Activated CD8-positive, alpha-beta T cell treated with anti-CD3 and anti-CD28 coated beads for 36 hours (primary cell): ENCODE measurements around the gene E4F1. TPM values are rescaled to one million over a fixed set of nuclear protein-coding genes. Genes with fewer than 3 reads are reported as not detected.

ENCODE experiments used
- ATAC-seq: fragments of 200-7000 bp; cut with Tn5 transposase; one replicate; pipeline ENCODE4 v1.10.0; 2021; ENCODE audit warnings: mild to moderate bottlenecking, moderate library complexity
- CTCF ChIA-PET: fragments of 350-600 bp; sonication (Branson Sonifier 250); formaldehyde crosslinking; loops from one replicate; lab custom pipeline; 2021; ENCODE audit warnings: antibody characterized with exemption; lab: Charles Lee
- POLR2A ChIA-PET: fragments of 350-600 bp; sonication (Branson Sonifier 250); formaldehyde crosslinking; loops from one replicate; lab custom pipeline; 2021; ENCODE audit warnings: antibody characterized with exemption; lab: Charles Lee
- DNase-seq: peaks from one replicate; pipeline ENCODE4 v3.0.0-alpha.2; 2020
- H3K27ac Mint-ChIP-seq: one replicate; pipeline ENCODE4 v1.8.0; 2021; ENCODE audit warnings: mild to moderate bottlenecking, mixed read lengths
- H3K27me3 Mint-ChIP-seq: one replicate; pipeline ENCODE4 v1.8.0; 2021; ENCODE audit warnings: mixed read lengths
- H3K36me3 Mint-ChIP-seq: one replicate; pipeline ENCODE4 v1.8.0; 2021; ENCODE audit warnings: low read depth, mixed read lengths
- H3K4me1 Mint-ChIP-seq: one replicate; pipeline ENCODE4 v1.8.0; 2021; ENCODE audit warnings: low read depth, mixed read lengths
- H3K4me3 Mint-ChIP-seq: one replicate; pipeline ENCODE4 v1.8.0; 2021; ENCODE audit warnings: mild to moderate bottlenecking, moderate library complexity, mixed read lengths
- H3K9me3 Mint-ChIP-seq: one replicate; pipeline ENCODE4 v1.8.0; 2021; ENCODE audit warnings: mixed read lengths
- intact Hi-C: fragments of 100-400 bp; cut with micrococcal nuclease; formaldehyde crosslinking; loops from one replicate; pipeline ENCODE4 v1.10.0; 2022
- total RNA-seq, 2 experiments: library from RNA; stranded (reverse); gene quantifications; one replicate each; pipeline ENCODE4 v1.2.3, GENCODE V29; 2021
- TF ChIP-seq, protein P1 (sequence below): fragments of 200-600 bp; IDR thresholded peaks from one replicate; pipeline ENCODE4 v1.8.0; 2022; ENCODE audit warnings: antibody characterized with exemption, mild to moderate bottlenecking

Gene E4F1
- total RNA-seq, 2 experiments from 2014 or later: 19.4 to 21.1 TPM

DNA sequence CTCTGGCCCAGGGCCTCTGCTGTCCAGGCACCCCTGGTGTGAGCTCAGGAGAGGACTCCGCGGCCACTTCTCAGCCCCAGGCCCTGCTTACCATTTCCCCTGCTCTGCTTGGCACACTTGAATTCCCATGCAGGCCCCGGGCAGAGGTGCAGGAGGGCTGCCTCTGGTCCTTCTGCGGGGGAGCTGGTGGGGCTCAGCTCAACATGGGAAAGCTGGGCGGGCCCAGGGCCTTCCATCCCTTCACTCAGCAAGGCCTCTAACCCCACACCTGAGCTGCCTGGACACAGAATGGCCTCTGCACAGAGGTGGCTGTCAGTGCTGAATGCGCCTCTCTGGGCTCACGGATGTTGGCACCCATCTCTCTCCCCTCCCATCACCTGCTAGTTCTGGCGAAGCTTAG lies 57.1 kb downstream of the E4F1 start:
- intact Hi-C loops: no loop called here
- no peaks in the 10 kb centered on the region for H3K36me3 Mint-ChIP-seq
- ATAC-seq (no peak), DNase-seq (no peak)
- TF ChIP-seq, protein P1, sequence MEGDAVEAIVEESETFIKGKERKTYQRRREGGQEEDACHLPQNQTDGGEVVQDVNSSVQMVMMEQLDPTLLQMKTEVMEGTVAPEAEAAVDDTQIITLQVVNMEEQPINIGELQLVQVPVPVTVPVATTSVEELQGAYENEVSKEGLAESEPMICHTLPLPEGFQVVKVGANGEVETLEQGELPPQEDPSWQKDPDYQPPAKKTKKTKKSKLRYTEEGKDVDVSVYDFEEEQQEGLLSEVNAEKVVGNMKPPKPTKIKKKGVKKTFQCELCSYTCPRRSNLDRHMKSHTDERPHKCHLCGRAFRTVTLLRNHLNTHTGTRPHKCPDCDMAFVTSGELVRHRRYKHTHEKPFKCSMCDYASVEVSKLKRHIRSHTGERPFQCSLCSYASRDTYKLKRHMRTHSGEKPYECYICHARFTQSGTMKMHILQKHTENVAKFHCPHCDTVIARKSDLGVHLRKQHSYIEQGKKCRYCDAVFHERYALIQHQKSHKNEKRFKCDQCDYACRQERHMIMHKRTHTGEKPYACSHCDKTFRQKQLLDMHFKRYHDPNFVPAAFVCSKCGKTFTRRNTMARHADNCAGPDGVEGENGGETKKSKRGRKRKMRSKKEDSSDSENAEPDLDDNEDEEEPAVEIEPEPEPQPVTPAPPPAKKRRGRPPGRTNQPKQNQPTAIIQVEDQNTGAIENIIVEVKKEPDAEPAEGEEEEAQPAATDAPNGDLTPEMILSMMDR: no peak
- POLR2A ChIA-PET: no interaction called here
- CTCF ChIA-PET: no interaction called here
- no peak overlapping the region for H3K27ac Mint-ChIP-seq
- H3K4me1 Mint-ChIP-seq: no peaks in the 10 kb centered on the region
- no peak overlapping the region for H3K4me3 Mint-ChIP-seq
- H3K9me3 Mint-ChIP-seq: no peaks in the 10 kb centered on the region
- no peaks in the 10 kb centered on the region for H3K27me3 Mint-ChIP-seq

DNA sequence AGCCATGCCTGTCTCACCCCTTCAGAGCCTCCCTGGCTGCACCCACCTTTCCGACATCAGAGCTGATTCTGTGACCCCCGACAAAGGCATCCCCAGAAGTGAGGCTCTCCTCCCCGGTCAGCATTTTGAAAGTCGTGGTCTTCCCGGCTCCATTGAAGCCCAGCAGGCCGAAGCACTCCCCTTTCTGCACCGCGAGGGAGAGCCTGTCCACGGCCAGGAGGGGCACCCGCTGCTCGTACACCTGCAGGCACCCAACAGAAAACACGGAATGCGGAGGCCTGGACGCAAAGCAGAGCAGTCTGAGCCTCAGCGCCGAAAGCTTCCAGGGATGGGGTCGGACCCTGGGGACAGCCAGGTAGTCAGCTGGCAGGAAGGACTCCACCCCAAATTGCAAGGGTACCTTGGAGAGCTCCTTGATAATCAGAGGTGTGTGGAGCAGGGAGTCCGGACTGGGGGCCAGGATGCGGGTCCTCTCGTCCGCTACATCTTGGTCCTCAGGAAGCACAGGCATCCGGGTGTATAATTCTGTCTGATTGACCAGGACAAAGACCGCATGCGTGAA lies 57.7 kb downstream of the E4F1 start:
- no peak overlapping the region for H3K4me3 Mint-ChIP-seq
- no peaks in the 10 kb centered on the region for H3K27me3 Mint-ChIP-seq
- DNase-seq (no peak), ATAC-seq (no peak)
- no peaks in the 10 kb centered on the region for H3K36me3 Mint-ChIP-seq
- no peak overlapping the region for H3K27ac Mint-ChIP-seq
- CTCF ChIA-PET: interaction anchor here (1.6 kb wide), 1 partner anchor 59 kb away, joined by 3 read pairs; the partner anchor contains the start of gene ABCA3
- TF ChIP-seq, protein P1: no peak
- POLR2A ChIA-PET: no interaction called here
- no peaks in the 10 kb centered on the region for H3K4me1 Mint-ChIP-seq
- H3K9me3 Mint-ChIP-seq: no peaks in the 10 kb centered on the region
- intact Hi-C loops: no loop called here

DNA sequence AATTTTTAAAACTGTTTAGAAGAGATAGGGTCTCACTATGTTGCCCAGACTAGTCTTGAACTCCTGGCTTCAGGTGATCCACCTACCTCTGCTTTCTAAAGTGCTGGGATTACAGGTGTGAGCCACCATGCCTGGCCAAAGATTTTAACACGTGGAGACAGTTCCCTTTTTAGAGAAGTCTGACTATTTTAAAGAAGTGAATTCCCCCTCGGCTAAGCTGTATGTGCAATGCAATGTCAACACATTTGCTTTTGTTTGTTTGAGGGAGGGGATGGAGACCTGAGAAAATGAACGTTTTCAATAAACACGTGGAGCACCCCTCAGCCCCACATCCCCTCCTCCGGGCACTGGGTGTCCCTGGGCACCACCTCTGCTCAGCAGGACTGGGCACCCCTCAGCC lies 58.9 kb downstream of the E4F1 start:
- no peaks in the 10 kb centered on the region for H3K9me3 Mint-ChIP-seq
- CTCF ChIA-PET: interaction anchor here (1.6 kb wide), 1 partner anchor 58 kb away, joined by 3 read pairs; the partner anchor contains the start of gene ABCA3
- TF ChIP-seq, protein P1: no peak
- H3K36me3 Mint-ChIP-seq: no peaks in the 10 kb centered on the region
- DNase-seq: no peak
- no peak overlapping the region for H3K27ac Mint-ChIP-seq
- no peaks in the 10 kb centered on the region for H3K4me1 Mint-ChIP-seq
- no peak overlapping the region for H3K4me3 Mint-ChIP-seq
- POLR2A ChIA-PET: no interaction called here
- no peak for ATAC-seq
- intact Hi-C loops: no loop called here
- no peaks in the 10 kb centered on the region for H3K27me3 Mint-ChIP-seq

DNA sequence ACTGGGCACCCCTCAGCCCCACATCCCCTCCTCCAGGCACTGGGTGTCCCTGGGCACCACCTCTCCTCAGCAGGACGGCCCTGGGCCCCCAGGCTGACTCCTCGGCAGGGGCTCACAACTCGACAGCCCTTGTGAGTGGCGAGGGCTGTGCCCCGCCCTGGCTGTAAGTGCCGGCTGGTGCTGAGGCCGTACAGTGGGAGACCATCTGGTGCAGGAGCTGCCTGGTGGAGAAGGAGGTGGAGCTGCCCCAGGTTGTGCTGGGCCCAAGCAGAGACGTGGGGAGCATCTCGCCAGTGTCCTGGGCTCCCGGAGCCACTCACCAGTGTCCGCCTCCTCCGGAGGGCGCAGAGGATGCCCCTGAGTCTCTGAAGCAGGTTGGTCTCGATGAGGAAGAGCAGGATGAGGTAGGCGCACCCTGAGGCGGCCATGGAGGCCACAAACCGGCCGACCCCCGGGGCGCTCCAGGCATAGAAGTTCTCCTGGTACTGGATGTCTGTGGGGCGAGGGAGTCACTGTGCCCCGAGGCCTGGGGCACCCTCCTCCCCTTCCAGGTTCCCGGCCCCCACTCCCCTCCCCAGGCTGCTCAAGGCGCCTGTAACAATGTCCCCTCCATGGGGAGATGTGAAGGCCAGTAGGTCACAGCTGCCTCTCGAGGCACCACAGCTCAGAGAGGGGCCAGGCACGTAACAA lies 59.6 kb downstream of the E4F1 start:
- intact Hi-C loops: no loop called here
- no peaks in the 10 kb centered on the region for H3K9me3 Mint-ChIP-seq
- CTCF ChIA-PET: no interaction called here
- H3K4me3 Mint-ChIP-seq: no peak overlapping the region
- no peaks in the 10 kb centered on the region for H3K27me3 Mint-ChIP-seq
- DNase-seq (no peak), ATAC-seq (no peak)
- POLR2A ChIA-PET: no interaction called here
- no peaks in the 10 kb centered on the region for H3K36me3 Mint-ChIP-seq
- H3K4me1 Mint-ChIP-seq: no peaks in the 10 kb centered on the region
- H3K27ac Mint-ChIP-seq: no peak overlapping the region
- TF ChIP-seq, protein P1: no peak

DNA sequence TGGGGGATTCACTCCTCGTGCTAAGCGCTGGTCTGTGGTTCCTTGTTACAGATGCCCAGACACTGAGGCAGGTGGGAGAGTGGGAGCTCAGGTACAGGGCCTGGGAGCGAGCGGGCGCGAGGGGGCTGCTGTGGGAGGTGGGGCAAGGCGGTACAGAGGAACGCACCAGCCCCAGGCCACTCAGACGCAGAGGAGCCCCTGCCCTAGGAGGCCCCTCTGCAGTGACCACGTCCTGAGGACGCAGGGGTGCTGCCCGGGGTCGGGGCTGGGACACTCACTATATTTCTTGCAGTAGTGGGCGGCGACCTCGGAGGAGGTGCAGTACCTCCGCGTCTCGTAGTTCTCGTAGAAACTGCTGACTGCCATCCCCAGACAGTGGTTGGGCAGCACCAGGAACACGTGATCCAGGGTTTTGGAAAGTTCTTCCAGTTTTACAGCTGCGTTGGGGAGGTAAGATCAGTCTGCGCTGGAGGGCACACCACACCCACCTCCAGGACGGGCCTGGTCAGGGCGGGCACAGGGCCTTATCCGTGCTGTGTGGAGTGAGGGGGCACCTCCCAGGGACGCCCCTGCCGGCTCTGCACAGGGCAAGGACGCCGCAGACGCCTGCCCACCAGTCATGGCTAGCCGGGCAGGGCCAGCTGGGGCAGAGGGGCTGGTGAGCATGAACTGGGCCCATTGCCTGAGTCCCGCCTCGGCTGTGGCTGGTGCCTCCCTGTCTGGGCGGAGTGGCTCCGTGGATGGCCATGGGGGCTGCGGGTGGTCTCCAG lies 60.8 kb downstream of the E4F1 start:
- H3K4me3 Mint-ChIP-seq: no peak overlapping the region
- no peaks in the 10 kb centered on the region for H3K9me3 Mint-ChIP-seq
- POLR2A ChIA-PET: no interaction called here
- intact Hi-C loops: no loop called here
- CTCF ChIA-PET: no interaction called here
- no peak overlapping the region for H3K27ac Mint-ChIP-seq
- no peaks in the 10 kb centered on the region for H3K27me3 Mint-ChIP-seq
- no peaks in the 10 kb centered on the region for H3K4me1 Mint-ChIP-seq
- DNase-seq (no peak), ATAC-seq (no peak)
- TF ChIP-seq, protein P1: no peak
- H3K36me3 Mint-ChIP-seq: no peaks in the 10 kb centered on the region
